Ascending aorta (tissue), 2 donors: ENCODE data around the gene ICA1. TPM values are rescaled to one million over a fixed set of nuclear protein-coding genes. Genes with fewer than 3 reads are reported as not detected.

Experiments
- DNase-seq, 2 donors: peaks; one replicate each; pipeline ENCODE4 v3.0.0-alpha.2; 2019; ENCODE audit warnings: low spot score in 2 of 2
- H3K27ac ChIP-seq, 2 donors: fragments of 200-600 bp; sonication (generic); one replicate each; pipeline ENCODE4 v1.5.1; 2016 to 2017; ENCODE audit warnings: mild to moderate bottlenecking in 1 of 2
- H3K27me3 ChIP-seq: fragments of 200-600 bp; sonication (generic); one replicate; pipeline ENCODE4 v1.5.1; 2017
- H3K36me3 ChIP-seq, 2 donors: fragments of 200-600 bp; sonication (generic); one replicate each; pipeline ENCODE4 v1.5.1; 2016
- H3K4me1 ChIP-seq, 2 donors: fragments of 200-600 bp; sonication (generic); one replicate each; pipeline ENCODE4 v1.5.1; 2016 to 2017; ENCODE audit warnings: mild to moderate bottlenecking in 1 of 2
- H3K4me3 ChIP-seq, 2 donors: fragments of 200-600 bp; sonication (generic); one replicate each; pipeline ENCODE4 v1.5.1; 2016 to 2017; ENCODE audit warnings: mild to moderate bottlenecking in 1 of 2
- H3K9me3 ChIP-seq, 2 donors: fragments of 200-600 bp; sonication (generic); one replicate each; pipeline ENCODE4 v1.5.1; 2016
- CTCF ChIP-seq, 3 experiments: fragments of 200-600 bp in 2 of 3; fragments of 450-650 bp in 1 of 3; sonication (generic) in 2 of 3; IDR thresholded peaks; one replicate each; pipeline ENCODE4 v1.5.1; 2016 to 2019; ENCODE audit warnings: antibody characterized with exemption in 3 of 3, mild to moderate bottlenecking in 1 of 3, moderate library complexity in 1 of 3
- intact Hi-C: fragments of 100-400 bp; cut with DNase I; formaldehyde crosslinking; loops from one replicate; pipeline ENCODE4 v1.15.1; 2023
- total RNA-seq: library from RNA; depleted of rRNA; stranded (reverse); fragments of >200 nt; gene quantifications from one replicate; pipeline ENCODE4 v1.1.0, GENCODE V29; 2016

The ICA1 gene
- total RNA-seq, 1 donor from 2014 or later, result 18.3 TPM

DNA sequence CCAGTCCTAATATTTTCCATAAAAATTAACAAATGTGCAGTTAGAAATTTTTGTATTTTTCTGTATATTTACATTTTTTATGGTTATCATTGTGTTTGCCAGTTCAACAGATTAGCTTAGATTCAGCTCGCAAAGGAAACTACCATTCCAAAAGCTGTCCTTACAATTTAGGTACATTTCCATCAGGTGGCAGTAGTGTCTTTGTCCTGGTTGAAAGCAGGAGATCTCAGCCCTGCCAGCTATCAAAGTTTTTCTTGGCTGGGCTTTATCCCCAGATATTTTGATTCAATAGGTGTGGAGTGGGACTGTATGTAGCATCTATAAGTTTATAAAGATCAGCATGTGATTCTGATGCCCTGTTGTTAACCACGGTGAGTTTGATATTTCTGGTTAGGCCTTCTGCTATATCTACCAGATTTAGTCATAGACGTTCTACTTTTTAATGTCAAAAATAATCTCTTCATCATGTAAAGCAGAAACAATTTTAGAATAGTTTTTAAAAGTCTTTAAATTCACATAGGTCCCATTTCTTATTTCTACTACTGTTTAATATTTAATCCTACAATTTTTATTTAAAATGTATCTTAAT lies 15.5 kb upstream of the ICA1 start:
- Histone ChIP-seq H3K27ac (no peak overlapping the region), H3K4me3 (no peak overlapping the region), H3K27me3 (no peaks in the 10 kb centered on the region), H3K4me1 (no peaks in the 10 kb centered on the region), H3K36me3 (no peaks in the 10 kb centered on the region), H3K9me3 (no peaks in the 10 kb centered on the region)
- TF ChIP-seq CTCF (IDR thresholded peaks at IDR 0.05), result no peak
- no peak for DNase-seq
- intact Hi-C loops, result no loop called here

GRCh38 chr7:8274589-8274988 lies 12.6 kb upstream of the ICA1 start:
- intact Hi-C loops, result no loop called here
- no peaks in the 10 kb centered on the region for H3K36me3 ChIP-seq
- H3K4me3 ChIP-seq, result no peak overlapping the region
- no peaks in the 10 kb centered on the region for H3K27me3 ChIP-seq
- DNase-seq, result no peak
- TF ChIP-seq CTCF (IDR thresholded peaks at IDR 0.05), result no peak
- H3K4me1 ChIP-seq, result no peaks in the 10 kb centered on the region
- H3K27ac ChIP-seq, result no peak overlapping the region
- H3K9me3 ChIP-seq, result no peaks in the 10 kb centered on the region

DNA sequence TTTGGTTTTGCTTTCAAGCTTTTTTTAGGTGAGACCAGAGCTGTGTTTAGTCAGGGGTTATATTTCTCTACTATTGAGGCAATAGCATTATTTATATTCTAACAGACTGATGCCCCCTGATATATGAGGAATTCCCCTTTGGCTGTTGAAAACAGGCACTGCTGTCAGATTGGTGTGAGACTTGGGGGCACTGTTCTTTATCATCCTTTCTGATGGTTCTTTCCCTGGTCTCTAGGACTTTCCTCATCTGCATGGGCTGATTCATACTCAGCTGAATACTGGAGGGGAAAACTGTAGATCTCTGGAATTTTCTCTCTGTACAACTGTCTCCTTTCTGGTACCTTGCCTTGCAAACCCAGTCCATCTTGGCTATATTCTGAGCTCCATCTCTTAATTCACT lies 10.0 kb upstream of the ICA1 start:
- Histone ChIP-seq H3K27me3 (no peaks in the 10 kb centered on the region), H3K36me3 (no peaks in the 10 kb centered on the region), H3K9me3 (no peaks in the 10 kb centered on the region), H3K27ac (no peak overlapping the region), H3K4me3 (no peak overlapping the region), H3K4me1 (no peaks in the 10 kb centered on the region)
- intact Hi-C loops, result no loop called here
- no peak for DNase-seq
- no peak for TF ChIP-seq CTCF (IDR thresholded peaks at IDR 0.05)

GRCh38 chr7:8263048-8263447 lies 1.1 kb upstream of the ICA1 start:
- H3K36me3 ChIP-seq, result no peaks in the 10 kb centered on the region
- intact Hi-C loops, result no loop called here
- H3K9me3 ChIP-seq, result no peaks in the 10 kb centered on the region
- no peak for TF ChIP-seq CTCF (IDR thresholded peaks at IDR 0.05)
- no peak overlapping the region for H3K27ac ChIP-seq
- DNase-seq, result no peak
- no peaks in the 10 kb centered on the region for H3K27me3 ChIP-seq
- no peak overlapping the region for H3K4me3 ChIP-seq
- H3K4me1 ChIP-seq, result peaks cover 0 to 3% of the 10 kb centered on the region in 2 donors

GRCh38 chr7:8260871-8261694 lies 884 bp downstream of the ICA1 start:
- H3K27ac ChIP-seq, result peak overlapping the region; percentile 47 to 72
- peaks cover 0 to 3% of the 10 kb centered on the region in 2 donors for H3K4me1 ChIP-seq
- DNase-seq, result peak in 1 of 2 donors; percentile 65
- H3K27me3 ChIP-seq, result no peaks in the 10 kb centered on the region
- intact Hi-C loops, result no loop called here
- H3K36me3 ChIP-seq, result no peaks in the 10 kb centered on the region
- H3K4me3 ChIP-seq, result peak overlapping the region; percentile 54 to 68
- TF ChIP-seq CTCF (IDR thresholded peaks at IDR 0.05), result no peak
- no peaks in the 10 kb centered on the region for H3K9me3 ChIP-seq
